HT1080 (cell line): ENCODE measurements around the gene CACNA1E. TPM values are rescaled to one million over a fixed set of nuclear protein-coding genes. Genes with fewer than 3 reads are reported as not detected.

Source experiments
- DNase-seq: peaks from one replicate; pipeline ENCODE4 v3.0.0-alpha.2; 2015; ENCODE audit warnings: low read depth
- total RNA-seq: library from RNA; depleted of rRNA; stranded (reverse); fragments of >200 nt; shearing (Covaris generic); gene quantifications from 2 replicates; pipeline ENCODE4 v1.2.3, GENCODE V29; 2014

The CACNA1E gene
- total RNA-seq, 1 experiment from 2014 or later: 0.29 TPM

- DNase-seq: no peak
Observed at GRCh38 chr1:181484821-181485220, 1.5 kb downstream of the CACNA1E start.

DNA sequence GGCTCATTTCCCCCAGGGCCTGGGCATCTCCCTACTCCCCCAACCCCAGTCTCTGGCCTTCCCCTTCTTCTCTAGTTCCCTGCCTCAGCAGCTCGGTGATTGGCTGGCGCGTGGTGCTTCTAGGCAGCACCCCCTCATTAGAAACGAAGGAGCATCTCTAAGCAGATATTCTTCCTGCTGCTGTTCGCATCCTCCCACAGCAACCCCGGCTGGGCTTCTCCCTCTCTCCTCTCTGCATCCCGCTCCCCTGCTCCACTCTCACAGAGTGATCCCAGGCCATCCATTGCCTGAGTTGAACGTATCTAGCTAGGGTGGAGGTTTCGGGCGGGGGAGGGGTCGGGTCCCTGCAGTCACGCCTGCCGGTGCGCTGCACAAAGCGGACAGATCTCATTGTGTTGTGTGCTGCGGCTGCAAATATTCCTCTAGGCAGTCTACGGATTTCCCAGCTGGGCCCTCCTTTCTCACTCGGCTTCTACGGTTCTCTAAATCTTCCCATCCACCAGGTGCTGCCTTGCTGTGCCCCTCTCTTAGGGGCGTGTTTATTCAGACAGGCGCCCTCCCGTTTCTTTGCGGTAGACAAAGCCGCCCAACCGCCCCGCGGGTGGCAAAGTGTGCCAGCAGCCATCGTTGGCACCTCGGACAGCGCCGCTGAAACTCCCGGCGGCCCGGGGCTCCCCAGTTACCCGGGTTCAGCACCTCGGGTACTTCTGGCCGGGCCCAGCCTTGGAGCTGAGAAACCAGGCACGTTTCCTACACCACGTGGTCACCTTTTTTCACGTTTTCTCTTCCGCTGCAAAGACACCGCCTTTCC, 2.2 kb downstream of the CACNA1E start:
- DNase-seq: no peak

- no peak for DNase-seq
Observed at GRCh38 chr1:181486098-181486420, 2.7 kb downstream of the CACNA1E start.

DNA sequence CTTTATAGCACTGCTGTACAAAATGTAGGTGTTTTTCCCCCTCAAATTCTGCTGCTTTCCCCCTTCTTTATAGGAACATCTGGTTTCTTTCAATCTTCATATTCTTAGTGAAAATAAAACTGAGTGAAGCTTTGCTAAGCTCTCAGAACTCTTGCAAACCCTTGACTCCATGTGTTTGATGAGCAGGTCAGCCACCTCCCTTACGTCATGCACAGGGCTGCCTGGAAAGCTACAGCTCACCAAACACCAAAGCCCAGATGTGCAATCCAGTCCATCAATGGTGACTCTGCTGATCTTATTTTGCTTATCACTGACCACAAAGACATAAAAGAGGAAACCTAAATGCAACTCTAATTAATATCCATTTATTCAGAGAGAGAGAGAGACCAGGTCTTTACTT, 5.5 kb downstream of the CACNA1E start:
- no peak for DNase-seq

DNA sequence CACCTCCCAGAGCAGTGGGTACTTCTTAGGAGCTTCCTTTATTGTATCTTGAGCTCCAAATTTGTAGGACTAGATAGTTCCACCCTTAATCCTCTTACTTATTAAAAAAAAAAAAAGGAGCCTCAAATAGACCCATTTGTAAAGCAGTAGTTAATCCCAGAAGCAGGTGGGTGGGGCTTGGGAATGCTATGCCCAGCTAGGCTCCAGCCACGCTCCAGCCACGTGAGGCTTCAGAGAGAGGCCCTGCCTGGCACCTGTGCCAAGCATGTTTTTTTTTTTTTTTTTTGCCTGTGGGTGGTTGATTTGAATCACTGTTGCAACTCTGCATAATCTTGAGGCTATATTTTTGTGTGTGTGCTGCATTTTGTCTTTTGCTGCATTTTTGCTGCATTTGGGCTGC, 7.0 kb downstream of the CACNA1E start:
- DNase-seq: no peak

DNA sequence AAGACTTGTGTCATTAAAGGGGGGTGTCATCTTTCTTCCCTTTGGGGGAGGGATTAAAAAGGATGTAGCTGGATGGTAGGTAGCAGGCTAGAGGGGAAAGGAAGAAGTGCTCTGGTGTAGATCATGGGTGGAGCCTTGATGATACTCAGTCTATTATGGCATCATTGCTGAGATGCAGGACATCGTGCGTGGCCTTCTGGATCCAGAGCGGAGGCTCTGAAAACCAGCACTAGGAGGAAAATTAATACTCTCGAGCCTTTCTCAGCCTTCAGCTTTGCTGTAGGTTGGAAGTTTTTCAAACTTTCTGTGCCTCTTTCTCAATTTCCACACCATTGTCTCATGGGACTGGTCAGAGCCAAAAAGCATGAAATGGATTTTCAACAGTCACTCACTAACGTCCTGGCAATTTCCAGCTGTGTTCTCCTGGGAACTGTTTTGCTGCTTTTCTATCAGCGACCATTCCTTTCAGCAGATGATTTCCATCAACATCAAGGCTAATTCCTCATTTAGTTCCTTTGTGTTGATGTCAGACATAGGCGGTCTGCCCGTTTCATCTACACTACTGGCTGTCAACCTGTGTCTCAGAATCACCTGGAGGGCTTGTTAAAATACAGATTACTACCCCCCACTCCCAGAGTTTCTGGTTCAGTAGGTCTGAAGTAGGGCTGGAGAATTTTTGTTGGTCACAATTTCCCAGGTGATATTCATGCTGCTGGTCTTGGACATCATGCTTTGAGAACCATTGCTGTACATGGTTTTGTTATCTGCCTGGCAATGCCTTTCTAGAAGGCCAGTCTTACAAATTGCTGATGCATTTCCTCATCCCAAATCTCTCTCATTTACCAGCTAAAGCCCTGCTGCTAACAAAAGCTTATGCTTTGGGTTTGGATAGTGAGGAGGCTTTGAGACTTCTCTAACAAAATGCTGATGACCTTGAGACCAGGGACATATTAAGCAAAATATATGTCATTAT, 7.7 kb downstream of the CACNA1E start:
- no peak for DNase-seq

DNA sequence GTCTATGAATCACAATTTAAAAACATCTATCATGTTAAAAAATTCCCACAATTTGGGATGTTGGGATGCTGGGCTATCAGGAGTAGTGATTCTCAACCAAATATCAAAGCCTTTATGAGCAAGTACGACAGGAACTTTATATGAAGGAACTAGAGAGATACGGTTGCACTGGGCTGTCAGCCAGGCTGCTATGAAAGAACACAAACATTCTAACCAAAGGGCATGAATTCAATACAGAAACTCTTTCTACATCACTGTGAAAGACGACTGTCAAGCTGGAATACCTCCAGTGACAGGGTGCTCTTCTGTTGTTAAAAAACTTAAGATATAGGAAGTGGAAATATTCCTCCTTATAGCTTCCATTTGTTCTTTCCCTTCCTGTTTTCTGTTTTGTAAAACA, 9.8 kb downstream of the CACNA1E start:
- DNase-seq: no peak

GRCh38 chr1:181493885-181494284, 10.6 kb downstream of the CACNA1E start:
- no peak for DNase-seq

DNA sequence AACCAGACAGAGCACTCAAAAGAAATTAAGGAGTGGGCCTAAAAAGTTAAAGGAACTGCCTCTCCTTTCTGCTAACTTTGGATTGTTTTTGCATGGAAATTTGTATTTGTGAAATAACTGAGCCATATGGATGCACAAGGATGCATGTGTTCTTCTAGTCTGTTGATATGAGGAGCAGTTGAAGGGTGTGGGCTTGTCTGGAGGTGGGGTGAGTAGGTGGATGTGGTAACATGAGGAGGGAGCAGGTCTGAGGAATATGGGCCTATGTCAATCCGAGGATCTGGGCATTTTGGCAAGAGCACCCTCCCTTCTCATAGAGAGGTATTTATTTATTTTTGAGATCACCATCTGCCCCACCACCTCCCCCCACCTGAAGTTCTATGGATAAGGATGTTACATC, 13.4 kb downstream of the CACNA1E start:
- DNase-seq: no peak

DNA sequence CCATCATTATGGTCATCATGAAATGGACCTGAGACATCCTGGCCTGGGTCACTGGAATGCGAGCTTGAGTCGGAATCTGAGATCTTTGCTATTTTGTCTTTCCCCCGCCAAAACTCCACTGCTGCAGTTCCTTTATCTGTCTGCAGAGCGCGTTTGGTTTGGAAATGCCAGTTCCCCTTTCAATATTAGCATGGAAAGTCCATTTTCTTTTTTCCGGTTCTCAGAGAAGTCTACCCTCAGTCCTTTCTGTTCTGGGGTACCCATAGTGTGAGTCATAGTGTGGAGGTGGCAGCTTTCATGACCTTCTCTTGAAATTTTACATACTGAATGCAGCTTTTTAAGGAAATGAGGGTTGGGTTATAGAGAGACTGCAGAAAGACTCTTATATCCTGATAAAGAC, 14.6 kb downstream of the CACNA1E start:
- DNase-seq: no peak

DNA sequence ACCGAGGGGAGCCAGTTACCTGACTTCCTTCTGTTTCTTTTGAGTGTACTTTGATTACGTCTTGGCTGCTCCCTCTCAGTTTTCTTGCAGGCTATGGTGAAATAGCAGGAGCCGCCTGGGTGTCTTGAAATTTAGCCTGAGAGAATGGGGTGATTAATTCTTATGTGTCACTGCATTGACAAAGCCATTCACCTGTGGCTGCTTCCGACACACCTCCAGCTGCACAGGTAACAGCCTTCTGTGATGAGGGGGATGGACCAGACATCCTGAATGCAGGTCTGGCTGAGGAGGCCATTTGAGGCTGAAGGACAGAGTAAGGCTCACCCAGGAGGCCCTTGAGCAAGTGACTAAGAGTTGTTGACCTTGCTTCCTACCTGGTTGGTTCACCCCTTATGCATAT, 16.5 kb downstream of the CACNA1E start:
- DNase-seq: no peak

DNA sequence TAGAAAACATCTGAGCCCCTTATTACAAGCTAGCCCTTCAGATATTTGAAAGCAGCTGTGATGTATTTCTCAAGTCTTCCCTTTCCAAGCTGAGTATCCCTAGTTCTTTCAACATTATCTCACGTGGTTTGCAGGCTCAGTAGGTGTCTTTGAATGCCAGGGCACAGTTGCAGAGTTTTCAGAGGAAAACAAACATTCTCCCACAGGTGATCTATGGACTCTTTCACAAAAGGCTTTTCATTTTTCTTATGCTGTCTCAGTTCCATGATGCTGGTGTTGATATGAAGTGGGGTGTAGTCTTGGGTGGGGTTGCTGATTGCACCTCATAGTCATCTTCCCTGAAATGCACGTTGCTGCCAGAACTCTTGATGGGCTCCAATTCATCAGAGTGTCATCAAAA, 17.3 kb downstream of the CACNA1E start:
- no peak for DNase-seq

DNA sequence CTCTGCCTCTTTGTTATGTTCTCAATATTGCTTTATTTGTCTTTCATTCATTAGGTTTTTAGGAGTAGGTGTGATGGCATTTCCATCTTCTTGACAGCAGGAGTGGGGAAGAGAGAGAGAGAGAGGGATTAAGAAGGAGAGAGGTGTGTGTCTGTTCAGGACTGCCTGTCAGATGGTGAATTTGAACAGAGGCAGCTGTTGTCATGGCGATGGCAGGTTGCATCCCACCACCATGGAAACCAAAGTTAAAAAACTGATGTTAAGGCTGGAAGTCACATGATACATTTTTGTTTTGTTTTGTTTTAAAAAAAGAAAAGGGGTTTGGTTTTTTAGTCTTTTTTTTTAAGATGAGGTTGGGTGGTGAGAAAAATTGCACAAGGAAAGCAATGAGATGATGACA, 18.3 kb downstream of the CACNA1E start:
- DNase-seq: no peak

DNA sequence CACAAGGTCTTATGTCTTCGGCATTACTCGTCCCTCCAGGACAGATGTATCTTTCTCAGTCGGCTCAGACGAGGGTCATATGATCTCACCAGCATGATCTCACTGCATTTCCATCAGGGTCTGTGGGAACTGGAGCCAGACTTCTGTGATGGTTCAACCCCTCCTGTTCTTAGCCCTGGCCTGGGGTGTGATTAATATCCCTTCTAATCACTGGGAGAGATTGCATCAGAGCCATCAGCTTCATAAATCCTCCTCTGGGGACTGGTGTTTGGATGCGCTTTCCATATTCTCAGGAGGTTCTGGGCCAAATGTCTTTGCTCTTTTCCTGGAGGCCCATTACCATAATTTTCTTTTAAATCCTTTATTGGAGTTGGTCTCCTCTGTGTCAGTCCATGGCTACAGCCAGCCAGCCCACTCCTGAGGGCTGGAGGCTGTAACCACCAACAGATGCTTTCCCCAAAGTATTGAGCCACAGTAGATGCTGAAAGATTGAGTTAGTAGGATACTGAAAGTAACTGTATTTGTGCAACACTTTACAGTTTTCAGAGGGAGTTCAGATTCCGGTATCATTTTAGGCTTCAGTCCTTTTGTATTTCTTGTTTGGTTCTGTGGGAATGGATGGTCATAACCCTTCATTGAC, 20.0 kb downstream of the CACNA1E start:
- peak; percentile 39 for DNase-seq

GRCh38 chr1:181504399-181504842, 21.1 kb downstream of the CACNA1E start:
- peak; percentile 42 for DNase-seq

GRCh38 chr1:181506563-181507353, 23.4 kb downstream of the CACNA1E start:
- DNase-seq: no peak

- peak; percentile 75 for DNase-seq
Observed at GRCh38 chr1:181508486-181509165, 25.3 kb downstream of the CACNA1E start.

DNA sequence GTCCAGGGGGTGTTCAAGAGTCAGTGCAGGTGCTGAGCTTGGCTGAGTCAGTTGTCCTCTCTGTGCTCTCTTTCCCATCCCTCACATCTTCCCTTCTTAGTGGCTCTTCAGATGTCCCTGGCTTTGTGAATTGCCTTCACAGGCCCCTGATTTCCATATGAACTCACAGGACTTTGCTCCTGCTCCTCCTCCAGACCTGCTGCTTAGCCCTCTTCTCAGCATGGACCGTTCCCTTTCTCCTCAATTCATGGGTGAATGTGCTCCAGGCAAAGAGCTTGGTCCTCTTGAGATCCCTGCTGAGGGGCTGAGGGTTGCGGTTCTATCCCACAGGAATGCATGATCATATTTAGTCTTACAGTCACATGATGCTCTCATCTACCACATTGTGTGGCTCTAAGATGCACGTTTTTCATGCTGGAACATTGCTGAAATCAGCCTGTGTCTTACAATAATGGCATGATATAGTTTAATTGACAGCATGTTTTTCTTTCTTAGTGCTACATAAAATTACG, 30.5 kb downstream of the CACNA1E start:
- peak; percentile 69 for DNase-seq

DNA sequence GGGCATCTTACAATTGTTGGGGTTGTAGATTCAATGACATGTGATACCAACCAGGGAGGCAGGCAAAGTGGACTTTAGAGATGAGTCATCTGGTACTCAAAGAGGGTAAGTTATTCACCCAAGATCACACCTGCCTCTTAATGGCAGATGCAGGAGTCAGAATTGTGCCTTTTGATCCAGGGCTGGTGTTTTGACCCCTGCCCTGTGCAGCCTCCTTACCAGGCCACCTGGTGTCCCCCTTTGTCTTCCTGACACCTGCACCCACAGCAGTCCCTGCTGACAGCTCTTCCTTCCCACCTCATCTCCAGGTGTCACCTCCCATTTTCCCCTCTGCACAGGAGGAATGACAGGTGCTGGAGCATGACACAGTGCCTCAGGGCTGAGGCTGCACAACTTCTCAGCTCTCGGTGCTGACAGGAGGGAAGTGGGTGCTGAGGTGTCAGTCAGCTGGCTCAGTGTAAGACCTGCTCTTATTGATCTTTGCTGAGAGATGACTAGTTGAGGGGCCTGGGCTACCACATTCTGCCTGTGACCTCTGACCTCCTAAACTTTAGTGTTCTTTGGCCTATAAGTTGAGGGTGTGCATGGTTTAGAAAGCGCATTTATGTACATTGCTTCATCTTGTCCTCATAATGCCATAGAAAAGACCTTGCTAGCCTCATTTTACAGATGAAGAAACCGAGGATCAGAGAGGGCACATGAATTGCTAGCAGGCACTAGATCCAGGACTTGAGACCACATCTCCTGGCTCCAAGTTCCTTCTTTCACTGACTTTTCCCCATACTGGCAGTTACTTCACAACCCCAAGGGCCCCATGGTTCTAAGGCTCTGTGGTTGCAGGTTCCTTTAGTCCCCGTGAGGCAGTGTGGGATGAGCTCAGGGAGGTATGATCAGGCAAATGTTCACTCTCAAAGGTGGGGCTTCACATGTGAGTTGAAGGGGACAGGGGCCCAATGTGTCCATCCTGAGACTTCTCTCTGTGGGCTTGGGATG, 31.3 kb downstream of the CACNA1E start:
- DNase-seq: no peak
